SK-N-SH (cell line): Measurements from ENCODE around the gene SFSWAP. TPM values are rescaled to one million over a fixed set of nuclear protein-coding genes. Genes with fewer than 3 reads are reported as not detected.
"Not testable (repeated sequence)": the region's sequence is repeated elsewhere in the genome, so short reads cannot be mapped to it uniquely, and the experiment has no call there.

Experiments
- CTCF ChIA-PET: fragments of 300-600, 350-600 bp; formaldehyde crosslinking; extraction: SDS; loops from one replicate; lab custom pipeline; 2021; lab: Yijun Ruan, JAX
- POLR2A ChIA-PET: fragments of 350-600 bp; sonication (Branson Sonifier 250); formaldehyde crosslinking; extraction: SDS; loops from one replicate; lab custom pipeline; 2020; ENCODE audit warnings: antibody characterized with exemption, inconsistent platforms; lab: Yijun Ruan, JAX
- DNase-seq: peaks from one replicate; pipeline ENCODE4 v3.0.0; 2012
- H2AFZ ChIP-seq: fragments of 200-600 bp; sonication (generic); 2 replicates; pipeline ENCODE4 v1.8.1; 2016; ENCODE audit warnings: antibody characterized with exemption, mild to moderate bottlenecking, low read depth
- H3F3A ChIP-seq: fragments of 200-600 bp; sonication (generic); replicated peaks from 2 replicates; pipeline ENCODE3; 2016; ENCODE audit warnings: antibody characterized with exemption, mild to moderate bottlenecking; ENCODE audit not compliant: insufficient read depth
- H3K27ac ChIP-seq, 2 experiments: fragments of 200-500 bp in 1 of 2; fragments of 200-600 bp in 1 of 2; sonication (Bioruptor generic) in 1 of 2; sonication (generic), shearing (Covaris generic) in 1 of 2; 2 replicates each; pipeline versions ENCODE4 v1.5.1 to v1.6.1; 2014 to 2016; ENCODE audit warnings: low read depth in 2 of 2, inconsistent platforms in 1 of 2, low read length in 1 of 2, mild to moderate bottlenecking in 1 of 2, mixed read lengths in 1 of 2
- H3K27me3 ChIP-seq: fragments of 200-600 bp; sonication (generic), shearing (Covaris generic); 2 replicates; pipeline ENCODE4 v1.6.1; 2016; ENCODE audit warnings: mixed run types; ENCODE audit not compliant: insufficient read depth
- H3K36me3 ChIP-seq, 2 experiments: fragments of 200-500 bp in 1 of 2; fragments of 200-600 bp in 1 of 2; sonication (Bioruptor generic) in 1 of 2; sonication (generic) in 1 of 2; replicated peaks in 1 of 2; 2 replicates each; pipeline versions ENCODE3 to v1.5.1; 2014 to 2016; ENCODE audit warnings: low read length in 1 of 2, mild to moderate bottlenecking in 1 of 2; ENCODE audit not compliant: insufficient read depth in 2 of 2, control insufficient read depth in 1 of 2
- H3K4me1 ChIP-seq, 2 experiments: fragments of 200-500 bp in 1 of 2; fragments of 200-600 bp in 1 of 2; sonication (Bioruptor generic) in 1 of 2; sonication (generic), shearing (Covaris generic) in 1 of 2; 2 replicates each; pipeline versions ENCODE4 v1.5.1 to v1.6.1; 2014 to 2016; ENCODE audit warnings: low read depth in 1 of 2, low read length in 1 of 2, mixed run types in 1 of 2; ENCODE audit not compliant: insufficient read depth in 2 of 2, control insufficient read depth in 1 of 2
- H3K4me2 ChIP-seq: fragments of 200-600 bp; sonication (generic), shearing (Covaris generic); 2 replicates; pipeline ENCODE4 v1.6.1; 2017; ENCODE audit warnings: mixed run types
- H3K4me3 ChIP-seq, 2 experiments: fragments of 200-500 bp in 1 of 2; fragments of 200-600 bp in 1 of 2; sonication (Bioruptor generic) in 1 of 2; sonication (generic), shearing (Covaris generic) in 1 of 2; 2 replicates each; pipeline versions ENCODE4 v1.5.1 to v1.8.1; 2014 to 2016; ENCODE audit warnings: low read depth in 2 of 2, inconsistent platforms in 1 of 2, low read length in 1 of 2, mild to moderate bottlenecking in 1 of 2, mixed read lengths in 1 of 2, moderate library complexity in 1 of 2
- H3K79me2 ChIP-seq: fragments of 200-600 bp; sonication (generic); 2 replicates; pipeline ENCODE4 v1.8.1; 2017; ENCODE audit warnings: mild to moderate bottlenecking; ENCODE audit not compliant: insufficient read depth
- H3K9ac ChIP-seq: fragments of 200-600 bp; sonication (generic); 2 replicates; pipeline ENCODE4 v1.6.1; 2017; ENCODE audit warnings: mixed run types
- H3K9me2 ChIP-seq: fragments of 200-600 bp; sonication (generic); 2 replicates; pipeline ENCODE4 v1.6.1; 2017; ENCODE audit warnings: mixed run types
- H3K9me3 ChIP-seq: fragments of 200-600 bp; sonication (generic); 2 replicates; pipeline ENCODE4 v1.6.1; 2017; ENCODE audit warnings: mixed run types, mild to moderate bottlenecking, moderate library complexity
- H4K20me1 ChIP-seq: fragments of 200-600 bp; sonication (generic); 2 replicates; pipeline ENCODE4 v1.6.1; 2017; ENCODE audit warnings: mild to moderate bottlenecking, mixed run types; ENCODE audit not compliant: insufficient read depth
- CTCF ChIP-seq: fragments of 200-600 bp; sonication (generic); IDR thresholded peaks from 2 replicates; pipeline ENCODE4 v1.6.1; 2017; ENCODE audit warnings: antibody characterized with exemption, mild to moderate bottlenecking, moderate library complexity
- EP300 ChIP-seq, 2 experiments: IDR thresholded peaks; 2 replicates each; pipeline versions ENCODE4 v1.4.0 to v1.6.1; 2012; ENCODE audit warnings: borderline replicate concordance in 1 of 2, low read depth in 1 of 2, low read length in 1 of 2
- FOSL2 ChIP-seq: IDR thresholded peaks from 2 replicates; pipeline ENCODE4 v1.4.0; 2012; ENCODE audit warnings: low read depth, mild to moderate bottlenecking, moderate library complexity, borderline replicate concordance
- GABPA ChIP-seq: IDR thresholded peaks from 2 replicates; pipeline ENCODE4 v1.4.0; 2012; ENCODE audit warnings: low read depth, mild to moderate bottlenecking
- JUND ChIP-seq: IDR thresholded peaks from 2 replicates; pipeline ENCODE4 v1.4.0; 2012
- MAX ChIP-seq: IDR thresholded peaks from 2 replicates; pipeline ENCODE4 v1.4.0; 2012; ENCODE audit warnings: low read depth
- MEF2A ChIP-seq: IDR thresholded peaks from 2 replicates; pipeline ENCODE4 v1.4.0; 2012; ENCODE audit warnings: low read depth, borderline replicate concordance
- MXI1 ChIP-seq: IDR thresholded peaks from 2 replicates; pipeline ENCODE4 v1.6.1; 2012; ENCODE audit warnings: mild to moderate bottlenecking, low read depth, low read length, improper control_type of control experiment
- PBX3 ChIP-seq: IDR thresholded peaks from 2 replicates; pipeline ENCODE4; 2012
- POLR2AphosphoS5 ChIP-seq: IDR thresholded peaks from 2 replicates; pipeline ENCODE4 v1.6.1; 2012; ENCODE audit warnings: low read depth, low read length
- RAD21 ChIP-seq: IDR thresholded peaks from 2 replicates; pipeline ENCODE4 v1.6.1; 2012; ENCODE audit warnings: mild to moderate bottlenecking, low read length
- RCOR1 ChIP-seq: fragments of 150-350 bp; IDR thresholded peaks from 2 replicates; pipeline ENCODE4 v1.6.1; 2017; ENCODE audit warnings: antibody characterized with exemption, low read length
- RFX5 ChIP-seq: IDR thresholded peaks from 2 replicates; pipeline ENCODE4 v1.6.1; 2012; ENCODE audit warnings: mild to moderate bottlenecking, improper control_type of control experiment, low read length
- RXRA ChIP-seq: IDR thresholded peaks from 2 replicates; pipeline ENCODE4 v1.4.0; 2012; ENCODE audit warnings: low read depth, mild to moderate bottlenecking, borderline replicate concordance
- SIN3A ChIP-seq: IDR thresholded peaks from 2 replicates; pipeline ENCODE4 v1.6.1; 2012; ENCODE audit warnings: low read depth, mild to moderate bottlenecking, low read length, moderate library complexity, borderline replicate concordance
- TAF1 ChIP-seq: IDR thresholded peaks from 2 replicates; pipeline ENCODE4 v1.6.1; 2012; ENCODE audit warnings: low read depth, mild to moderate bottlenecking, low read length, moderate library complexity, borderline replicate concordance
- USF2 ChIP-seq: fragments of 150-350 bp; IDR thresholded peaks from 2 replicates; pipeline ENCODE4 v1.6.1; 2017; ENCODE audit warnings: antibody characterized with exemption, low read length, low read depth, borderline replicate concordance
- WGBS: methylation state at CpG from one replicate; pipeline ENCODE4 v1.1.6; 2017; ENCODE audit warnings: low lambda C conversion rate; 5-methylcytosine and 5-hydroxymethylcytosine counted together
- polyA plus RNA-seq, 3 experiments: library from polyadenylated mRNA; depleted of rRNA; stranded (reverse); fragments of >200 nt; gene quantifications; 2 replicates each; pipeline ENCODE4 v1.2.3, GENCODE V29; 2012

SFSWAP gene
- polyA plus RNA-seq, 1 of the 3 experiments (the other 2 are of a cell fraction) = 27.9 TPM

GRCh38 chr12:131681257-131681620, 29.7 kb upstream of the SFSWAP start:
- Histone ChIP-seq H3K27ac (no peak overlapping the region), H3K36me3 (no peaks in the 10 kb centered on the region), H3K4me1 (no peaks in the 10 kb centered on the region; a peak in 1 of 4 replicates), H3K79me2 (no peaks in the 10 kb centered on the region), H3K9me3 (no peaks in the 10 kb centered on the region), H3F3A (no peaks in the 10 kb centered on the region), H4K20me1 (no peaks in the 10 kb centered on the region), H3K27me3 (no peaks in the 10 kb centered on the region), H3K9ac (no peak overlapping the region), H3K4me2 (no peak overlapping the region), H2AFZ (no peak overlapping the region), H3K9me2 (no peaks in the 10 kb centered on the region), H3K4me3 (no peak overlapping the region)
- DNase-seq = peak; percentile 19
- POLR2A ChIA-PET = no interaction called here
- CTCF ChIA-PET = no interaction called here
- 42% methylated on average over 5 of the region's 5 CpGs for WGBS
- TF ChIP-seq USF2 (no peak), TAF1 (no peak), MEF2A (no peak), CTCF (no peak), RXRA (no peak), JUND (no peak), MXI1 (no peak), FOSL2 (no peak), SIN3A (no peak), RAD21 (no peak), RCOR1 (no peak), RFX5 (no peak), PBX3 (no peak), EP300 (IDR thresholded peaks at IDR 0.05; ENCODE audit: borderline replicate concordance in 1 of 2, low read depth in 1 of 2, low read length in 1 of 2) (no peak), MAX (no peak), GABPA (no peak), POLR2AphosphoS5 (no peak)

- H3K9ac ChIP-seq, CTCF ChIA-PET, H2AFZ ChIP-seq, POLR2A ChIA-PET, H3K27ac ChIP-seq, H3K9me2 ChIP-seq, H3K9me3 ChIP-seq, H3K27me3 ChIP-seq, H3K36me3 ChIP-seq, H3K4me3 ChIP-seq, H3F3A ChIP-seq, H3K79me2 ChIP-seq, H4K20me1 ChIP-seq, H3K4me1 ChIP-seq, H3K4me2 ChIP-seq: not testable (repeated sequence)
- 58% methylated on average over 24 of the region's 25 CpGs for WGBS
- peak; percentile 16 for DNase-seq
Measured at GRCh38 chr12:131681746-131682509, 29.0 kb upstream of the SFSWAP start.
